ENCODE results near the gene ITPR2. TPM values are rescaled to one million over a fixed set of nuclear protein-coding genes. Genes with fewer than 3 reads are reported as not detected.

The ITPR2 gene
- total RNA-seq, 1 experiment from 2014 or later, result 41.6 TPM

DNA sequence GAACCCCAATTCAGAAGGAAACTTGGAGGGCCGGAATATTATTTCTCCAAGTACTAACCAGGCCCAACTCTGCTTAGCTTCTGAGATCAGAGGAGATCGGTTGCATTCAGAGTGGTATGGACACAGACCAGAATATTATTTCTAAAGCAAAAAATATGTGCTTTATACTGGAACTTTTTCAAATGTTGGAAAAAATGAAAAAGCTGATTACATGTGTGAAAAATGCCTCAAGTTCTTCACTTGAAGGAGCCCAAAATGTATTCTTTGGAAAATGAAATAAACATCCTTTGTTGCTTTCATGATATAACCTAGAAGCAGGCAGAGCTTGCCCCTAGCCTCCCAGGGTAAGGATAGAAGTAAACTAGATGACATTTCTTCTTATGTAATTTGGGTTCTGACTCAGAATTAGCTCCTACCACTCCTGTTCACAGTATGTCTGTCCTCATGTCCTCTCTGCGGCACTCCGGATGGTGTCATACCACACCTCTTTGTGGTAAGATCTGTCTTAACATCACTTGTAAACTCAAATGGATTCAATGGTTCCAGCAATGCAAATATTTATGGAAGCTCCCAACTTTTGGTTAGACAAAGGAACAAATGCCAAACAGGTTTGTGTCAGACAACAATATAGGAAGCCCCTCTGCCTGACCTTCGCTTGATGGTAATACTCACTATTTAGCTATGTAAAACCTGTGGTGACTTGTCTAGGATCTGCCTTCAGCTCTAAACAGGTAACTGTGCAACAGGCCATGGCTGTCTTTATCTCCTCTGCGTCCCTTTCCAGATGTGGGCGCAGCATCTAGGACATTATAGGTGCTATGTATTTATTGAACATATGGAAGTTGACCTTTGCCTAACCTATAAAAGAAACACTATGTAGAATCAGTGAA lies 459.1 kb downstream of the ITPR2 start:
- no TSS peak for BruUV-seq (replicated peaks)
- Mint-ChIP-seq H3K9me3 (ENCODE audit: unreplicated experiment) (no peaks in the 10 kb centered on the region), H3K4me1 (ENCODE audit: low read depth, unreplicated experiment) (no peaks in the 10 kb centered on the region), H3K36me3 (ENCODE audit: insufficient read depth, unreplicated experiment) (peaks cover 6% of the 10 kb centered on the region), H3K4me3 (ENCODE audit: unreplicated experiment) (no peak overlapping the region), H3K27me3 (ENCODE audit: insufficient read depth, unreplicated experiment) (no peaks in the 10 kb centered on the region), H3K27ac (ENCODE audit: unreplicated experiment) (no peak overlapping the region)
- POLR2A ChIA-PET, result no interaction called here
- H3K9me3 ChIP-seq, result no peaks in the 10 kb centered on the region
- no peaks in the 10 kb centered on the region for H3K36me3 ChIP-seq (ENCODE audit: control insufficient read depth, insufficient read depth, low read length)
- no peak for DNase-seq
- no peak overlapping the region for H3K4me3 ChIP-seq (ENCODE audit: low read depth, low read length)
- TF ChIP-seq, protein P1, sequence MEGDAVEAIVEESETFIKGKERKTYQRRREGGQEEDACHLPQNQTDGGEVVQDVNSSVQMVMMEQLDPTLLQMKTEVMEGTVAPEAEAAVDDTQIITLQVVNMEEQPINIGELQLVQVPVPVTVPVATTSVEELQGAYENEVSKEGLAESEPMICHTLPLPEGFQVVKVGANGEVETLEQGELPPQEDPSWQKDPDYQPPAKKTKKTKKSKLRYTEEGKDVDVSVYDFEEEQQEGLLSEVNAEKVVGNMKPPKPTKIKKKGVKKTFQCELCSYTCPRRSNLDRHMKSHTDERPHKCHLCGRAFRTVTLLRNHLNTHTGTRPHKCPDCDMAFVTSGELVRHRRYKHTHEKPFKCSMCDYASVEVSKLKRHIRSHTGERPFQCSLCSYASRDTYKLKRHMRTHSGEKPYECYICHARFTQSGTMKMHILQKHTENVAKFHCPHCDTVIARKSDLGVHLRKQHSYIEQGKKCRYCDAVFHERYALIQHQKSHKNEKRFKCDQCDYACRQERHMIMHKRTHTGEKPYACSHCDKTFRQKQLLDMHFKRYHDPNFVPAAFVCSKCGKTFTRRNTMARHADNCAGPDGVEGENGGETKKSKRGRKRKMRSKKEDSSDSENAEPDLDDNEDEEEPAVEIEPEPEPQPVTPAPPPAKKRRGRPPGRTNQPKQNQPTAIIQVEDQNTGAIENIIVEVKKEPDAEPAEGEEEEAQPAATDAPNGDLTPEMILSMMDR (IDR thresholded peaks at IDR 0.05; ENCODE audit: insufficient read depth in 1 of 2, low read depth in 1 of 2, low read length in 1 of 2, severe bottlenecking in 1 of 2, unreplicated experiment in 1 of 2), result no peak
- no peaks in the 10 kb centered on the region for H3K27me3 ChIP-seq (replicated peaks; ENCODE audit: control insufficient read depth, insufficient read depth, low read length)
- CTCF ChIA-PET, result no interaction called here
- intact Hi-C loops (cut with micrococcal nuclease; ENCODE audit: unreplicated experiment), result loop anchor here (5.0 kb wide), 1 partner anchor 278 kb away; no protein-coding TSS in a partner anchor
- no peaks in the 10 kb centered on the region for H3K4me1 ChIP-seq

DNA sequence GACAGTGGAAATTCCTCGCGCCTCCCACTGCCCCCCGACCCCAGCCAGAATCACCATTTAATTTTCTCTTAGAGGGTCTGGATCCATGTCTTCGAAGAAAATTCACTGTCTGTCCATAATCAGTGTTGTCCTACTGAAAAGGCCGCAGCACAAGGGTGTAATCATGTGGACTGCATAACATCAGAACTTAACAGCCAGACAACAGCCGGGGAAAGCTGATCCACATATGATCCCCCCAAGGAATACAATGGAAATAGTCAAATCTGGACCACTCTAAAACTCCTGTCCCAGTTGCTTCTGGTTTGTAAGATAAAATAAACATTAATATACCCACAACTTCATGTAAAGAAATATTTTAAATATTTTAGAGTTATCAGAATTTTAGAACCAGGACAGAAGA lies 460.1 kb downstream of the ITPR2 start:
- Histone ChIP-seq H3K4me3 (ENCODE audit: low read depth, low read length) (no peak overlapping the region), H3K4me1 (no peaks in the 10 kb centered on the region), H3K9me3 (no peaks in the 10 kb centered on the region), H3K27me3 (replicated peaks; ENCODE audit: control insufficient read depth, insufficient read depth, low read length) (no peaks in the 10 kb centered on the region), H3K36me3 (ENCODE audit: control insufficient read depth, insufficient read depth, low read length) (no peaks in the 10 kb centered on the region)
- no TSS peak for BruUV-seq (replicated peaks)
- Mint-ChIP-seq H3K4me1 (ENCODE audit: low read depth, unreplicated experiment) (no peaks in the 10 kb centered on the region), H3K4me3 (ENCODE audit: unreplicated experiment) (no peak overlapping the region), H3K9me3 (ENCODE audit: unreplicated experiment) (no peaks in the 10 kb centered on the region), H3K36me3 (ENCODE audit: insufficient read depth, unreplicated experiment) (peaks cover 6% of the 10 kb centered on the region), H3K27ac (ENCODE audit: unreplicated experiment) (no peak overlapping the region), H3K27me3 (ENCODE audit: insufficient read depth, unreplicated experiment) (no peaks in the 10 kb centered on the region)
- CTCF ChIA-PET, result no interaction called here
- POLR2A ChIA-PET, result no interaction called here
- intact Hi-C loops (cut with micrococcal nuclease; ENCODE audit: unreplicated experiment), result loop anchor here (5.0 kb wide), 1 partner anchor 279 kb away; no protein-coding TSS in a partner anchor
- TF ChIP-seq, protein P1 (IDR thresholded peaks at IDR 0.05; ENCODE audit: insufficient read depth in 1 of 2, low read depth in 1 of 2, low read length in 1 of 2, severe bottlenecking in 1 of 2, unreplicated experiment in 1 of 2), result no peak
- no peak for DNase-seq

DNA sequence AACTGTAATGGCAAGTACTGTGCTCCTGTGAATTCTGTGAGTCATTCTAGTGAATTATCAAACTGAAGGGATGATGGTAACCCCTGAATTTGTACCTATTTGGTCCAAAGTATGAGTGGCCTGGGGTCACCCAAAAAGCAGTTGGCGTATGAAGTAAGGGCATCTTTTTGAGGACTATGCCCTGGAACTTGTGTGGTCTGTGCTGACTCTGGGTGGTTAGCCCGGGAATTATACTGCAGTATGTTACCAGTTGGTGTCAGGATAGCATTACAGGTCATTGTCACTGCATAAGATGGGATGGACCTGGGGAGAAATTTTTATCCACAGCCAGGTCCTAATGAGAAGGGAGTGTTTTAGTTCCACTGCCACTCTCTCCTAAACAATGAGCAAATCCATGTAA lies 462.9 kb downstream of the ITPR2 start:
- Mint-ChIP-seq H3K4me1 (ENCODE audit: low read depth, unreplicated experiment) (no peaks in the 10 kb centered on the region), H3K4me3 (ENCODE audit: unreplicated experiment) (no peak overlapping the region)
- intact Hi-C loops (cut with micrococcal nuclease; ENCODE audit: unreplicated experiment), result loop anchor here (5.0 kb wide), 1 partner anchor 282 kb away; no protein-coding TSS in a partner anchor

More for the DNA sequence above, 462.9 kb downstream of the ITPR2 start:
- ChIA-PET POLR2A (no interaction called here), CTCF (no interaction called here)
- no peaks in the 10 kb centered on the region for H3K4me1 ChIP-seq
- H3K9me3 ChIP-seq, result no peaks in the 10 kb centered on the region
- TF ChIP-seq, protein P1 (IDR thresholded peaks at IDR 0.05; ENCODE audit: insufficient read depth in 1 of 2, low read depth in 1 of 2, low read length in 1 of 2, severe bottlenecking in 1 of 2, unreplicated experiment in 1 of 2), result no peak
- H3K27me3 ChIP-seq (replicated peaks; ENCODE audit: control insufficient read depth, insufficient read depth, low read length), result no peaks in the 10 kb centered on the region
- no peak overlapping the region for H3K4me3 ChIP-seq (ENCODE audit: low read depth, low read length)
- Mint-ChIP-seq H3K27ac (ENCODE audit: unreplicated experiment) (no peak overlapping the region), H3K36me3 (ENCODE audit: insufficient read depth, unreplicated experiment) (no peaks in the 10 kb centered on the region), H3K27me3 (ENCODE audit: insufficient read depth, unreplicated experiment) (no peaks in the 10 kb centered on the region), H3K9me3 (ENCODE audit: unreplicated experiment) (no peaks in the 10 kb centered on the region)
- no TSS peak for BruUV-seq (replicated peaks)
- H3K36me3 ChIP-seq (ENCODE audit: control insufficient read depth, insufficient read depth, low read length), result no peaks in the 10 kb centered on the region
- DNase-seq, result no peak

Data from Caco-2 (cell line).